Measurements from ENCODE around the gene PTPRN2. TPM values are rescaled to one million over a fixed set of nuclear protein-coding genes. Genes with fewer than 3 reads are reported as not detected.

PTPRN2 gene
- polyA plus RNA-seq, 1 of the 3 experiments (the other 2 are of a cell fraction) = 4.0 TPM

GRCh38 chr7:157806711-157807110, 780.9 kb downstream of the PTPRN2 start (continued):
- TF ChIP-seq FOXJ3 (CRISPR knock-in tag; IDR thresholded peaks at IDR 0.05) = no peak

GRCh38 chr7:157805713-157806112, 781.9 kb downstream of the PTPRN2 start:
- Histone ChIP-seq H3K36me3 (replicated peaks in 1 of 2; ENCODE audit: control insufficient read depth in 1 of 2, insufficient read depth in 2 of 2, low read length in 1 of 2) (no peaks in the 10 kb centered on the region), H4K20me1 (ENCODE audit: insufficient read depth) (no peaks in the 10 kb centered on the region), H3K27ac (ENCODE audit: low read depth in 2 of 2, low read length in 1 of 2) (peak overlapping the region in 1 of 2 experiments; percentile 6; a peak in 1 of 4 replicates), H3K27me3 (ENCODE audit: insufficient read depth) (no peaks in the 10 kb centered on the region), H3K4me1 (ENCODE audit: control insufficient read depth in 1 of 2, insufficient read depth in 2 of 2, low read depth in 1 of 2, low read length in 1 of 2) (peaks cover 0 to 5% of the 10 kb centered on the region in 2 experiments; a peak in 1 of 4 replicates), H3K9me2 (no peaks in the 10 kb centered on the region), H3K4me3 (ENCODE audit: low read depth in 2 of 2, low read length in 1 of 2) (no peak overlapping the region), H3K9me3 (no peaks in the 10 kb centered on the region), H3K9ac (no peak overlapping the region), H3K79me2 (ENCODE audit: insufficient read depth) (no peaks in the 10 kb centered on the region), H3K4me2 (no peak overlapping the region), H2AFZ (ENCODE audit: low read depth) (no peak overlapping the region), H3F3A (replicated peaks; ENCODE audit: insufficient read depth) (no peaks in the 10 kb centered on the region)
- WGBS (ENCODE audit: low lambda C conversion rate) = 31% methylated on average over 6 of the region's 6 CpGs
- peak; percentile 63 for DNase-seq
- CTCF ChIA-PET = no interaction called here
- POLR2A ChIA-PET = no interaction called here
- TF ChIP-seq TAF1 (IDR thresholded peaks at IDR 0.05; ENCODE audit: borderline replicate concordance, low read depth, low read length) = no peak
- no peak for TF ChIP-seq RAD21 (IDR thresholded peaks at IDR 0.05; ENCODE audit: low read length)
- TF ChIP-seq, protein P1, sequence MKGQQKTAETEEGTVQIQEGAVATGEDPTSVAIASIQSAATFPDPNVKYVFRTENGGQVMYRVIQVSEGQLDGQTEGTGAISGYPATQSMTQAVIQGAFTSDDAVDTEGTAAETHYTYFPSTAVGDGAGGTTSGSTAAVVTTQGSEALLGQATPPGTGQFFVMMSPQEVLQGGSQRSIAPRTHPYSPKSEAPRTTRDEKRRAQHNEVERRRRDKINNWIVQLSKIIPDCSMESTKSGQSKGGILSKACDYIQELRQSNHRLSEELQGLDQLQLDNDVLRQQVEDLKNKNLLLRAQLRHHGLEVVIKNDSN (IDR thresholded peaks at IDR 0.05; ENCODE audit: borderline replicate concordance, low read depth) = no peak
- no peak for TF ChIP-seq RXRA (IDR thresholded peaks at IDR 0.05; ENCODE audit: borderline replicate concordance, low read depth)

- no peak overlapping the region for H3K27ac ChIP-seq (ENCODE audit: low read depth in 2 of 2, low read length in 1 of 2)
- no peaks in the 10 kb centered on the region for H3K36me3 ChIP-seq (replicated peaks in 1 of 2; ENCODE audit: control insufficient read depth in 1 of 2, insufficient read depth in 2 of 2, low read length in 1 of 2)
- H3K79me2 ChIP-seq (ENCODE audit: insufficient read depth) = no peaks in the 10 kb centered on the region
- POLR2A ChIA-PET = no interaction called here
- H3K4me2 ChIP-seq = no peak overlapping the region
- H3F3A ChIP-seq (replicated peaks; ENCODE audit: insufficient read depth) = no peaks in the 10 kb centered on the region
- 51% methylated on average over 5 of the region's 5 CpGs for WGBS (ENCODE audit: low lambda C conversion rate)
- no peaks in the 10 kb centered on the region for H3K27me3 ChIP-seq (ENCODE audit: insufficient read depth)
- no peaks in the 10 kb centered on the region for H3K9me2 ChIP-seq
- H2AFZ ChIP-seq (ENCODE audit: low read depth) = no peak overlapping the region
- H3K4me3 ChIP-seq (ENCODE audit: low read depth in 2 of 2, low read length in 1 of 2) = no peak overlapping the region
- H4K20me1 ChIP-seq (ENCODE audit: insufficient read depth) = no peaks in the 10 kb centered on the region
- DNase-seq = no peak
- CTCF ChIA-PET = interaction anchor here (0.7 to 1.0 kb wide), 3 partner anchors 9 to 198 kb away, joined by 3 to 4 read pairs (median 3); no protein-coding TSS in a partner anchor
- TF ChIP-seq USF2 (IDR thresholded peaks at IDR 0.05; ENCODE audit: borderline replicate concordance, low read depth, low read length) (no peak), CHD2 (IDR thresholded peaks at IDR 0.05; ENCODE audit: low read length, partially characterized antibody) (no peak), RFX5 (IDR thresholded peaks at IDR 0.05; ENCODE audit: low read length) (no peak), CTCF (IDR thresholded peaks at IDR 0.05) (no peak), ZBTB33 (IDR thresholded peaks at IDR 0.05; ENCODE audit: borderline replicate concordance, low read depth) (no peak), SMC3 (IDR thresholded peaks at IDR 0.05; ENCODE audit: low read depth, low read length) (no peak), TCF12 (IDR thresholded peaks at IDR 0.05) (no peak), ELF1 (IDR thresholded peaks at IDR 0.05) (no peak), GABPA (IDR thresholded peaks at IDR 0.05; ENCODE audit: low read depth) (no peak), FOXM1 (IDR thresholded peaks at IDR 0.05; ENCODE audit: low read depth) (no peak), POLR2AphosphoS5 (IDR thresholded peaks at IDR 0.05; ENCODE audit: low read depth, low read length) (no peak)
- no peak overlapping the region for H3K9ac ChIP-seq
- H3K9me3 ChIP-seq = no peaks in the 10 kb centered on the region
- peaks cover 0 to 5% of the 10 kb centered on the region in 2 experiments; a peak in 1 of 4 replicates for H3K4me1 ChIP-seq (ENCODE audit: control insufficient read depth in 1 of 2, insufficient read depth in 2 of 2, low read depth in 1 of 2, low read length in 1 of 2)
These were observed 783.7 kb downstream of the PTPRN2 start for GRCh38 chr7:157803906-157804305.
